HL-60 (cell line): ENCODE results near the gene FHIT.

Source experiments
- DNase-seq, 2 experiments: peaks; one replicate each; pipeline ENCODE4 v3.0.0-alpha.2; 2010 to 2020; ENCODE audit warnings: low read depth in 1 of 2, low spot score in 1 of 2
- H3K27ac ChIP-seq: fragments of 250-450 bp; sonication (Bioruptor Pico); replicated peaks from 2 replicates; pipeline ENCODE4 v1.5.1; 2020; ENCODE audit warnings: mild to moderate bottlenecking, moderate library complexity
- H3K27me3 ChIP-seq: fragments of 250-450 bp; sonication (Bioruptor Pico); 2 replicates; pipeline ENCODE4 v1.5.1; 2021; ENCODE audit warnings: mild to moderate bottlenecking, moderate library complexity; ENCODE audit not compliant: insufficient read depth, poor library complexity, severe bottlenecking
- H3K4me3 ChIP-seq: replicated peaks from 2 replicates; pipeline ENCODE4 v1.5.1; 2011; ENCODE audit warnings: mild to moderate bottlenecking, control low read depth, low read length; ENCODE audit not compliant: insufficient read depth
- GABPA ChIP-seq: IDR thresholded peaks from 2 replicates; pipeline ENCODE4 v1.6.1; 2012; ENCODE audit warnings: low read depth
- POLR2AphosphoS5 ChIP-seq: IDR thresholded peaks from 2 replicates; pipeline ENCODE4 v1.6.1; 2012; ENCODE audit warnings: low read depth
- SPI1 ChIP-seq: IDR thresholded peaks from 2 replicates; pipeline ENCODE4 v1.6.1; 2012; ENCODE audit warnings: low read depth, mild to moderate bottlenecking, borderline replicate concordance
- TF ChIP-seq, protein P1 (sequence below): IDR thresholded peaks from one replicate; pipeline ENCODE4 v1.5.1; 2011; ENCODE audit warnings: low read length, control low read depth, inconsistent platforms; ENCODE audit not compliant: insufficient read depth
- TF ChIP-seq, protein P2 (sequence below): IDR thresholded peaks from 2 replicates; pipeline ENCODE4 v1.6.1; 2012; ENCODE audit warnings: low read depth; ENCODE audit not compliant: insufficient replicate concordance

FHIT gene

DNA sequence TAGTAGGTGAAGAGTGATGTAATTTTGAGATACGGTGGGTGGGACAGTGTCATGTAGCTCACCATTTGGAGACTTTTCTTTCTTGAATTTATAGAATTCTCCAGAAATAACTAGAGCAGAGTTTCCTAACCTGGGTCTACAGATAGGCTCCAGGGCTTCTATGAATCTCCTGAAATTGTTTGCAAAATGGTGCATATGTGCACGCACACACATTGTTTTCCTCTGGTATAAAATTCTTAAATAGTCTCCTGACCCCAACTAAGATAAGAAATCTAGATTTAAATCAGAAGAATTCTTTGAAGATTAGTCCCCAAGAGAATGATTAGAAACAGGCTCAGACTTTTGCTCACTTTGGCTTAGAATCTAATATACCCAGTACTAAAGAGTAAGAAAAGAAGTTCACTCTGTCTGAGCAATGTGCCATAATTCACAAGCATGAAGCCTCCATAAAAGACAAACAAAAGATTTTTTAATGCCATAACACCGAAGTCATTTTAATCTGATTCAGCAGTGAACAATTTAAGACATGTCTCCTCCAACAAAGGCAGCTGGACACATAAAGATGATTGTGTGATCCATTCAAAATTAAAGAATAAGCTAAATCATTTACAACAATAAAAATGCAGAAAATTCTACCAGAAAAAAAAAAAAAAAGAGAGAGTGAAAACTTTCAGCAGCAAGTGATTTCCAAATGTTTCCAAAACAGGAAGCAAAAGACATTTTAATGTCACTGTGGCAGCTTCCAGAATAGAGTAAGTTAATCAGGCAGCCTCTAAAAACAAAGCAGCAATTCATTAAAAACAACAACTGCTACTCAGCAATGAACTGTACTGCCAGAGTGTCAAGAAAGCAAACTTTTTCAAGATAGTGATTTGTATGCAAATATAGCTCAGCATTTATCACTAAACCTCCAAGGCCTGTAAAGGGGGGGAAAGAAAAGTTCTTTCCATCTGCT lies 1225.9 kb downstream of the FHIT start:
- H3K27me3 ChIP-seq: no peaks in the 10 kb centered on the region
- no peak for DNase-seq
- TF ChIP-seq GABPA: no peak
- TF ChIP-seq, protein P1, sequence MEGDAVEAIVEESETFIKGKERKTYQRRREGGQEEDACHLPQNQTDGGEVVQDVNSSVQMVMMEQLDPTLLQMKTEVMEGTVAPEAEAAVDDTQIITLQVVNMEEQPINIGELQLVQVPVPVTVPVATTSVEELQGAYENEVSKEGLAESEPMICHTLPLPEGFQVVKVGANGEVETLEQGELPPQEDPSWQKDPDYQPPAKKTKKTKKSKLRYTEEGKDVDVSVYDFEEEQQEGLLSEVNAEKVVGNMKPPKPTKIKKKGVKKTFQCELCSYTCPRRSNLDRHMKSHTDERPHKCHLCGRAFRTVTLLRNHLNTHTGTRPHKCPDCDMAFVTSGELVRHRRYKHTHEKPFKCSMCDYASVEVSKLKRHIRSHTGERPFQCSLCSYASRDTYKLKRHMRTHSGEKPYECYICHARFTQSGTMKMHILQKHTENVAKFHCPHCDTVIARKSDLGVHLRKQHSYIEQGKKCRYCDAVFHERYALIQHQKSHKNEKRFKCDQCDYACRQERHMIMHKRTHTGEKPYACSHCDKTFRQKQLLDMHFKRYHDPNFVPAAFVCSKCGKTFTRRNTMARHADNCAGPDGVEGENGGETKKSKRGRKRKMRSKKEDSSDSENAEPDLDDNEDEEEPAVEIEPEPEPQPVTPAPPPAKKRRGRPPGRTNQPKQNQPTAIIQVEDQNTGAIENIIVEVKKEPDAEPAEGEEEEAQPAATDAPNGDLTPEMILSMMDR: no peak
- no peak for TF ChIP-seq POLR2AphosphoS5
- TF ChIP-seq SPI1: no peak
- TF ChIP-seq, protein P2, sequence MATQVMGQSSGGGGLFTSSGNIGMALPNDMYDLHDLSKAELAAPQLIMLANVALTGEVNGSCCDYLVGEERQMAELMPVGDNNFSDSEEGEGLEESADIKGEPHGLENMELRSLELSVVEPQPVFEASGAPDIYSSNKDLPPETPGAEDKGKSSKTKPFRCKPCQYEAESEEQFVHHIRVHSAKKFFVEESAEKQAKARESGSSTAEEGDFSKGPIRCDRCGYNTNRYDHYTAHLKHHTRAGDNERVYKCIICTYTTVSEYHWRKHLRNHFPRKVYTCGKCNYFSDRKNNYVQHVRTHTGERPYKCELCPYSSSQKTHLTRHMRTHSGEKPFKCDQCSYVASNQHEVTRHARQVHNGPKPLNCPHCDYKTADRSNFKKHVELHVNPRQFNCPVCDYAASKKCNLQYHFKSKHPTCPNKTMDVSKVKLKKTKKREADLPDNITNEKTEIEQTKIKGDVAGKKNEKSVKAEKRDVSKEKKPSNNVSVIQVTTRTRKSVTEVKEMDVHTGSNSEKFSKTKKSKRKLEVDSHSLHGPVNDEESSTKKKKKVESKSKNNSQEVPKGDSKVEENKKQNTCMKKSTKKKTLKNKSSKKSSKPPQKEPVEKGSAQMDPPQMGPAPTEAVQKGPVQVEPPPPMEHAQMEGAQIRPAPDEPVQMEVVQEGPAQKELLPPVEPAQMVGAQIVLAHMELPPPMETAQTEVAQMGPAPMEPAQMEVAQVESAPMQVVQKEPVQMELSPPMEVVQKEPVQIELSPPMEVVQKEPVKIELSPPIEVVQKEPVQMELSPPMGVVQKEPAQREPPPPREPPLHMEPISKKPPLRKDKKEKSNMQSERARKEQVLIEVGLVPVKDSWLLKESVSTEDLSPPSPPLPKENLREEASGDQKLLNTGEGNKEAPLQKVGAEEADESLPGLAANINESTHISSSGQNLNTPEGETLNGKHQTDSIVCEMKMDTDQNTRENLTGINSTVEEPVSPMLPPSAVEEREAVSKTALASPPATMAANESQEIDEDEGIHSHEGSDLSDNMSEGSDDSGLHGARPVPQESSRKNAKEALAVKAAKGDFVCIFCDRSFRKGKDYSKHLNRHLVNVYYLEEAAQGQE: no peak
- no peak overlapping the region for H3K4me3 ChIP-seq
- no peak overlapping the region; the same call in 1 of the 2 replicates for H3K27ac ChIP-seq

DNA sequence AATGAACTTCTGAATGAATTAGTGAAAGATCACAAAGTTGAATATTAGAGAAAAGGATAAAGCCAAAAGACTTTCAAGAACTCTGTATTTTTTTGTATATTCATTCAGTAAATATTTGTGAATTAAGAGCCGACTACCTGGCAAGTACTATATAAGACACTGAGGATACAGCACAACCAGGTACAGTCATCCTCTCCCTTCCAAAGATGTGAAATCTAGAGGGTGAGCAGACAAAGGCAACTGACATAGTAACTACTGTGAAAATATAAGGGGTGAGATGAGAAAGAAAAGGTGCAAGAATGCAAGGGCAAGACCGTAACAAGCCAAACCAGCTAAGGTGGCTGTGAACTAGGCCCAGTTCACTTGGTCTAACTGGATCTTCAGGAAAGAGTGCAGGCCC lies 1226.9 kb downstream of the FHIT start:
- Histone ChIP-seq H3K27me3 (no peaks in the 10 kb centered on the region), H3K27ac (no peak overlapping the region), H3K4me3 (no peak overlapping the region)
- TF ChIP-seq, protein P1: no peak
- TF ChIP-seq SPI1 (no peak), POLR2AphosphoS5 (no peak), GABPA (no peak)
- TF ChIP-seq, protein P2: no peak
- no peak for DNase-seq

DNA sequence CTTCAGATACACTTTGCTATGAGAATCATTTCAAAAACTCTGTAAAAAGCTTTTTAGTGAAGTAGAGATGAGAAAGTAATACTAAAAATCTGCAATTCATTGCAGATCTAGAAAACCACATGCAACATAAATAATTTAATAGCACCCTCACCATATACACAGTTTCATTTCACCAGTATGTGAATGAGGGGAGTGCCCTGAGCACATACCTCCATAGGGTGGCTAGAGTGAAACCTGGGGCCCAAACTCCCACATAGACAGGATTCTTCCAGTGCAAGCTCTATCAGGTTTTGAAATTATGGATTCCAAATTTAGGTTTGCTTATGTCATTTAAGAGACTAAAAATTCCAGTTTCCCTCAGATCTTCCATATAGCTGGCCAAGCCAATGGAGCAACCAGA lies 1228.1 kb downstream of the FHIT start:
- Histone ChIP-seq H3K27me3 (no peaks in the 10 kb centered on the region), H3K4me3 (no peak overlapping the region), H3K27ac (no peak overlapping the region)
- TF ChIP-seq, protein P1: no peak
- DNase-seq: no peak
